Heart left ventricle (tissue), 16 donors: ENCODE results near the gene TOP1. TPM values are rescaled to one million over a fixed set of nuclear protein-coding genes. Genes with fewer than 3 reads are reported as not detected.

Source experiments
- ATAC-seq, 4 donors: fragments of 200-7000 bp; cut with Tn5 transposase; one replicate each; pipeline ENCODE4 v1.9.1; 2020 to 2022; ENCODE audit warnings: moderate library complexity in 4 of 4, mild to moderate bottlenecking in 3 of 4, moderate number of reproducible peaks in 1 of 4
- DNase-seq, 5 donors: peaks; one replicate each; pipeline ENCODE4 v3.0.0-alpha.2; 2020
- H3K27ac ChIP-seq, 12 donors: fragments of 200-600 bp; sonication (generic) in 4 of 12; one replicate each; pipeline versions ENCODE4 v1.5.0 to v1.8.0; 2016 to 2022; ENCODE audit warnings: mild to moderate bottlenecking in 2 of 12
- H3K27me3 ChIP-seq, 9 donors: fragments of 200-600 bp; sonication (generic) in 2 of 9; one replicate each; pipeline versions ENCODE4 v1.5.1 to v1.8.0; 2016 to 2022; ENCODE audit warnings: mild to moderate bottlenecking in 3 of 9
- H3K36me3 ChIP-seq, 9 donors: fragments of 200-600 bp; sonication (generic) in 2 of 9; one replicate each; pipeline versions ENCODE4 v1.5.0 to v1.8.0; 2018 to 2022; ENCODE audit warnings: mild to moderate bottlenecking in 2 of 9
- H3K4me1 ChIP-seq, 12 donors: fragments of 200-600 bp; sonication (generic) in 4 of 12; one replicate each; pipeline versions ENCODE4 v1.5.0 to v1.8.0; 2016 to 2022; ENCODE audit warnings: mild to moderate bottlenecking in 3 of 12
- H3K4me3 ChIP-seq, 12 donors: fragments of 200-600 bp; sonication (generic) in 4 of 12; one replicate each; pipeline versions ENCODE4 v1.5.0 to v1.8.0; 2017 to 2022; ENCODE audit warnings: mild to moderate bottlenecking in 9 of 12, moderate library complexity in 4 of 12
- H3K9me3 ChIP-seq, 12 donors: fragments of 200-600 bp; sonication (generic) in 4 of 12; one replicate each; pipeline versions ENCODE4 v1.5.0 to v1.8.0; 2016 to 2022; ENCODE audit warnings: mild to moderate bottlenecking in 1 of 12
- CTCF ChIP-seq, 12 donors: fragments of 200-600 bp; sonication (generic) in 4 of 12; IDR thresholded peaks; one replicate each; pipeline versions ENCODE4 v1.5.0 to v1.8.0; 2018 to 2022; ENCODE audit warnings: antibody characterized with exemption in 12 of 12, mild to moderate bottlenecking in 5 of 12
- POLR2A ChIP-seq, 2 donors: fragments of 450-650 bp; IDR thresholded peaks; one replicate each; pipeline ENCODE4 v1.6.1; 2017; ENCODE audit warnings: antibody characterized with exemption in 2 of 2, mild to moderate bottlenecking in 2 of 2, moderate library complexity in 2 of 2
- WGBS, 4 donors: extraction: QIAGEN DNeasy Blood & Tissue Kit in 2 of 4; methylation state at CpG; one replicate each; pipeline versions ENCODE4 v1.1.5 to v1.1.7; 2013 to 2018; 5-methylcytosine and 5-hydroxymethylcytosine counted together
- intact Hi-C, 10 donors: fragments of 100-400 bp; cut with DNase I; formaldehyde crosslinking; loops; one replicate each; pipeline versions ENCODE4 v1.11.1 to v1.14.2; 2022
- polyA plus RNA-seq, 2 donors: library from polyadenylated mRNA; stranded (reverse); fragments of 200-250 nt; gene quantifications; one replicate each; pipeline ENCODE4 v1.2.3, GENCODE V29; 2013
- total RNA-seq, 9 donors: library from RNA; depleted of rRNA in 2 of 9; stranded (reverse); fragments of >200 nt in 2 of 9; fragmentation: NEBNext Ultra II Directional in 3 of 9; extraction: Animal tissue kit (Norgen Biotek cat#: 25700) in 3 of 9; gene quantifications; one replicate each; pipeline versions ENCODE4 v1.1.0 to v1.2.4, GENCODE V29; 2016 to 2023
- donor health status: ischemic (EF 13 %, LVEDD 7.1; RV severe dilation, severe dysfunction).
- donor health status: healthy with polysubstance abuse.
- donor health status: DM: no; HTN: yes; CAD: no.
- donor health status: DM: no; HTN: no; CAD: no.
- donor health status: ischemic (EF 25% LVEDD 6.9; RV normal size, moderate dysfunction).
- donor health status: ischemic (EF 25% LVEDD 5.7; RV mildly dilated, moderate dysfunction).
- donor health status: healthy.
- donor health status: DM: yes; HTN: yes; CAD: no.
- donor health status: ischemic (EF 35%, LVEDD 5.7; RV mildly dilated, moderate dysfunction).
- donor health status: nonischemic (EF 11% LVEDD 7.7; RV severe dilation, severe dysfunction).
- donor health status: DM: yes; HTN: yes; CAD: no.
- donor health status: PGD.
- donor health status: ischemic (EF 29% LVEDD 5.4; RV normal size, mild dysfunction).
- donor health status: nonischemic (EF 23%, LVEDD 6.1; RV moderate dilation, normal function).

Gene TOP1
- total and polyA plus RNA-seq, 11 donors: 11.6 to 32.3 (median 21.4) TPM

- ATAC-seq (no peak), DNase-seq (no peak)
- TF ChIP-seq POLR2A (IDR thresholded peaks at IDR 0.05): no peak
- TF ChIP-seq CTCF (IDR thresholded peaks at IDR 0.05): no peak
- Histone ChIP-seq H3K36me3 (no peaks in the 10 kb centered on the region), H3K9me3 (no peaks in the 10 kb centered on the region), H3K27ac (no peak overlapping the region), H3K4me3 (no peak overlapping the region), H3K4me1 (peaks cover 0 to 28% (median 16%) of the 10 kb centered on the region in 12 donors), H3K27me3 (no peaks in the 10 kb centered on the region)
- WGBS, 4 donors: 80 to 93% (median 92%) methylated on average over 4 of the region's 4 CpGs
- intact Hi-C loops: loop anchor here in 1 of 10 donors (10.0 kb wide), 1 partner anchor 335 kb away; no protein-coding TSS in a partner anchor
Observed at GRCh38 chr20:40999841-41000240, 28.8 kb upstream of the TOP1 start.

GRCh38 chr20:41000628-41001027 is 28.0 kb upstream of the TOP1 start:
- no peak for DNase-seq
- WGBS, 4 donors: 83 to 90% (median 86%) methylated on average over 2 of the region's 2 CpGs

GRCh38 chr20:41001497-41001896 is 27.1 kb upstream of the TOP1 start:
- peaks cover 0 to 44% (median 26%) of the 10 kb centered on the region in 12 donors for H3K4me1 ChIP-seq
- 92 to 95% (median 93%) methylated on average over 4 of the region's 4 CpGs for WGBS, 4 donors
- no peak for TF ChIP-seq CTCF (IDR thresholded peaks at IDR 0.05)
- TF ChIP-seq POLR2A (IDR thresholded peaks at IDR 0.05): no peak
- H3K27ac ChIP-seq: no peak overlapping the region
- H3K4me3 ChIP-seq: no peak overlapping the region
- ATAC-seq: no peak
- H3K36me3 ChIP-seq: no peaks in the 10 kb centered on the region
- no peaks in the 10 kb centered on the region for H3K27me3 ChIP-seq
- H3K9me3 ChIP-seq: peaks cover 0 to 6% (median 0%) of the 10 kb centered on the region in 12 donors
- DNase-seq: no peak
- intact Hi-C loops: no loop called here

More at GRCh38 chr20:41000628-41001027, 28.0 kb upstream of the TOP1 start:
- intact Hi-C loops: no loop called here
- Histone ChIP-seq H3K4me3 (no peak overlapping the region), H3K4me1 (peaks cover 0 to 36% (median 23%) of the 10 kb centered on the region in 12 donors), H3K9me3 (no peaks in the 10 kb centered on the region), H3K27me3 (no peaks in the 10 kb centered on the region), H3K27ac (no peak overlapping the region), H3K36me3 (no peaks in the 10 kb centered on the region)
- no peak for ATAC-seq
- TF ChIP-seq CTCF (IDR thresholded peaks at IDR 0.05) (no peak), POLR2A (IDR thresholded peaks at IDR 0.05) (no peak)

- peaks cover 0 to 56% (median 26%) of the 10 kb centered on the region in 12 donors for H3K4me1 ChIP-seq
- TF ChIP-seq CTCF (IDR thresholded peaks at IDR 0.05) (no peak), POLR2A (IDR thresholded peaks at IDR 0.05) (no peak)
- peaks cover 0 to 12% (median 0%) of the 10 kb centered on the region in 12 donors for H3K9me3 ChIP-seq
- ATAC-seq: no peak
- 94 to 100% (median 100%) methylated on average over 1 of the region's 1 CpG for WGBS, 4 donors
- H3K4me3 ChIP-seq: no peak overlapping the region
- H3K27ac ChIP-seq: peak overlapping the region in 5 of 12 donors; percentile 8 to 79 (median 49)
- DNase-seq: no peak
- intact Hi-C loops: no loop called here
- H3K27me3 ChIP-seq: no peaks in the 10 kb centered on the region
- H3K36me3 ChIP-seq: no peaks in the 10 kb centered on the region
Observed at GRCh38 chr20:41002842-41003142, 25.8 kb upstream of the TOP1 start.
